HG03135 (cell line): Measurements from ENCODE around the gene PHETA2.
"Not testable (repeated sequence)": the region's sequence is repeated elsewhere in the genome, so short reads cannot be mapped to it uniquely, and the experiment has no call there.

Experiments
- ATAC-seq: cut with Tn5 transposase; IDR thresholded peaks from one replicate; pipeline ENCODE4 v1.9.1; 2021; ENCODE audit warnings: mild to moderate bottlenecking, moderate library complexity; ENCODE audit not compliant: unreplicated experiment

PHETA2 gene

GRCh38 chr22:42069801-42070516, 4.1 kb upstream of the PHETA2 start:
- no peak for ATAC-seq

DNA sequence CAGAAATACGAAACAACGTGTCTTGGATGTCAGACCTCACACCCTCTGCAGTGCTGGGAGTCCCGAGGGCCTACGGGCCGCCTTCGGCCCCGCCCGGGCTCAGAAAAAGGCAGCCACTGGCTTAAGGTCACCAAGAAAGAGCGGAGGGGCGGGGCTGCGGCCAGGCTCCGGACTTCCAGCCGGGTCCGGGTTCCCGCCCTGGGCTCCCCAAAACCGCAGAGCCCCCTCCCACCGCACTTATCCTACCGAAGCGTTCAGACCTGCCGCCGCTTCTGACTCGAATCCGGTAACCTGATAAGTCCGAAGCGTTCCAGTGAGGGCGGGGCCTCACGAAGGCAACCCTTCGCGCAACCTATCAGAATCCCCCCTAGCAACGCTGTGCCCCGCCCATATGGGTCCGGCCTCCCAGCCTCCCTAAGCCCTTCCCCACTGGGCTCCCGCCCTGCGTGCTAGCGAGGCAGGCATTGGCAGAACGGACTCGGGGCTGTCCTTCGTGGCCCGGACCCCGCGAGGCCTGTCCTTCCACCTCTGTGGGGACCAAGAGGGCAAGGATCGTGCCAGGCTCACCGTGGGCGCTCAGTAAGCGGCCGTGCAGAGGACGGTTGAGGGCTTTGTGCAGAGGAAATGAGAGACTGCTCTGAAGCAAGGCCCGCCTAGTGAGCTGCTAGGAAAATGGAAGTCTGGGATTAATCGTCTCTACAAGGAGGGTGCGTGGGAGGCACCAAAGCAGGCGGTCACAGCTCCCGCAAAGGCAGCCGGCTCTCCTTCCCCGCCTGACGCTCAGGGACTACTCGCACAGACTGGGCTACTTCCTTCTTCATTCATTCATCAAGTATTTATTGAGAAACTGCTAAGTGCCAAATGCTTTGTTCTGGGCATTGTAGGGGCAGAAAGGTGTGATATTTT, 3.3 kb upstream of the PHETA2 start, which contains the start of gene NAGA:
Gene NAGA, minus strand, starts transcription at position 296 of the 906 bp plus-strand sequence. CDS start 515 bp downstream, outside the sequence.
- ATAC-seq = peak; percentile 91

- not testable (repeated sequence) for ATAC-seq
Measured at GRCh38 chr22:42071508-42071907, 2.5 kb upstream of the PHETA2 start.

DNA sequence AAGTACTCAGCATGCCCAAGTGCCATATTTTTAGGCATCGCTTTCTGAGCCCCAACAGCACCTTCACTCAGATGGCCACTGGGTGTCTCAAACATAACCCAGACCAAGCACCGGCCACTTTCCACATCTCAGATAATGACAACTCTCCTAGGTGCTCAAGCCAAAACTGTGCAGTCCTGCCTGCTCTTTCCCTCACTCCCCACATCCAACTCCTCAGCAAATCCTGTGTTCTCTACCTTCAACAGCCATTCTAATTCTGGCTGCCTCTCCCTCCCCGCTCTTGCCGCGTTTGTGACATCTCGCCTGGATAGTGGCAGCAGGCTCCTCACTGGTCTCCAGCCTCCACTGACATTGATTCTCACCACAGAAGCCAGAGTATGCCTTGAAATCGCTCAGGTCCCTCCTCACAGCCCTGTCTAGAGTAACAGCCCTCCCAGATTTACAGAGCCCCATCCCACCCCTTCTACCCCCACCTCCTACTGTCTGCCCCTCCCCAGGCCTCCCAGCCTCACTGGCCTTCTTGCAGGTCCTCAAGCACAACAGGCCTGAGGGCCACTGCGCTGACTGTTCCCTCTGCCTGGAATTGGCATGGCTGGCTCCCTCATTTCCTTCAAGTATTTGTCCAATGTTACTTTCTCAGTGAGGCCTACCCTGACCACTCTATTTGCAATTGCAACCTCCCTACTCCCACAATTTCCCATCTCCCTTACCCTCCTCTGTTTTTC, 1.3 kb upstream of the PHETA2 start:
- ATAC-seq = no peak

DNA sequence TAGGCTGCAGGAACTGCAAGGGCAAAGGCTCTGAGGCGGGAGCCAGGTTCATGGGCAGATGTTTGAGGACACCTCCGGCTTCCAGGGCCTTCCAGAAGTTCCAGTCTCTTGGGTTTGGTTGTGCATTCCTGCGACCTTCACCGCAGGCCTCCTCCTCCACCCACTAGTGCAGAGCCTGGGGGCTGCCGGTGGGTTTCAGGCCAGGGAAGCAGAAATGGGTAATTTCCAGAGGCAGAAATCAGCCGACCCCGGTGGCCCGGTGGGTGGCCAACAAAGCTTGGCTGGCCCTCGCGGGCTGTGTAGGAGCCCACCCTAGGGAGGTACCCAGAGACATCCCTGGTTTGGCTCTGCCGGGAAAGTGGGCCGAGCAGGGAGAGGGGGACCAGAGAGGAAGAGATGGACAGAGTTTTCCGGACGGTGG, 417 bp upstream of the PHETA2 start:
- no peak for ATAC-seq

GRCh38 chr22:42074846-42075676, 1.0 kb downstream of the PHETA2 start:
- no peak for ATAC-seq

- ATAC-seq = no peak
Measured at GRCh38 chr22:42076764-42077485, 2.9 kb downstream of the PHETA2 start.

DNA sequence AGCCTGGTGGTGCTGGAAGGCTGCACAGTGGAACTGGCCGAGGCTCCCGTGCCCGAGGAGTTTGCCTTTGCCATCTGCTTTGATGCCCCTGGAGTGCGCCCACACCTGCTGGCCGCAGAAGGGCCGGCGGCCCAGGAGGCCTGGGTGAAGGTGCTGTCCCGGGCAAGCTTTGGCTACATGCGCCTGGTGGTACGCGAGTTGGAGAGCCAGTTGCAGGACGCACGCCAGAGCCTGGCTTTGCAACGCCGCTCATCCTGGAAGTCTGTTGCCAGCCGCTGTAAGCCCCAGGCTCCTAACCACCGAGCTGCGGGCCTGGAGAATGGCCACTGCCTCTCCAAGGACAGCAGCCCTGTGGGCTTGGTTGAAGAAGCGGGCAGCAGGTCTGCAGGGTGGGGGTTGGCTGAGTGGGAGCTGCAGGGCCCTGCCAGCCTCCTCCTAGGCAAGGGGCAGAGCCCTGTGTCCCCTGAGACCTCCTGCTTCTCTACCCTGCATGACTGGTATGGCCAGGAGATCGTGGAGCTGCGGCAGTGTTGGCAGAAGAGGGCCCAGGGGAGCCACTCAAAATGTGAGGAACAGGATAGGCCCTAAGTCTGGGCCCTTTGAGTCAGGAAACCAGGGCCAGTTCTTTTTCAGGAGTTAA, 3.6 kb downstream of the PHETA2 start:
- no peak for ATAC-seq

DNA sequence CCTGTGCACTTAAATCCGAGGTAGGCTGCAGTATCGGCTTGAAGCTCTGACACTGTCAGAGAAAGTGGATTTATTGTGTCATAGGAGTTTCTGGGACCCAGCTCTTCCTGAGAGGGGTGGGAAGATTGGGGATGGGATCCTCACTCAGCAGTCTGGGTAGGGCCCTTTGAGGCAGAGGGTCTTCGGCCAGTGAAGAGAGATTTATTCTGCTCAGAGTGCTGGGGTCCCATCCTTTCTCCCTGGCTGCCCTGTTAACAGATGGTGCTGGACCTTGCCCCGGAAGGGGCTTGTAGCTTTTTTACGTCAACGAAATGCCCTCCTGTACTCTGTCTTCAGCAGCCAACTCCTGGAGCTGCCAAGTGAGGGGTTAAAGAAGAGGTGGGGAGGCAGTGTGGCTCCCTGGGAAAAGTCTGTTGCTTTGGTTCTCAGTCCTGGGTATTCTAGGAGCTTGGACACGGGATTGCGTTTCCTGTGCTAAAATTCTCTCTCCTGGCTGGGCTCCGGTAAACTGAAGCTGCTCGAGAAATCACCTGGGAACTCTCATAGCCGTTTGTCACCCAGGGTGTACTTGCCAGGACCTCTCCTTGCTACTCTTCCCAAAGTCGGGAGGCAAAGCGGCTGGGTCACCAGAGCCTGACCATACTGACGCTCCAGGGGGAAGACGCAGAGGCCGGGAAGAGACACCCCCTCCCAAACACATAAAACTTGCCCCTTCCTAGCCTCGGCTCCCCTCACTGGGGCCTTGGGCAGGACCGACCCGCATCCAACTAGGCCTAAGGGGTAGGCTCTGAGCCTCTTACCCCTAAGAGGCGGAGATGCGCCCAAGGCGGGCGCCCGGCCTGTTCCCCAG, 4.6 kb downstream of the PHETA2 start:
- ATAC-seq = peak; percentile 2

- ATAC-seq = peak; percentile 85
Measured at GRCh38 chr22:42079319-42080251, 5.5 kb downstream of the PHETA2 start, which contains the start of gene SMDT1. TSS of gene SMDT1 (plus strand) at chr22:42079700. CDS start at chr22:42079769, 69 bp downstream.

- ATAC-seq = no peak
Measured at GRCh38 chr22:42080287-42080686, 6.2 kb downstream of the PHETA2 start.

GRCh38 chr22:42083119-42083518, 9.1 kb downstream of the PHETA2 start:
- ATAC-seq = no peak

DNA sequence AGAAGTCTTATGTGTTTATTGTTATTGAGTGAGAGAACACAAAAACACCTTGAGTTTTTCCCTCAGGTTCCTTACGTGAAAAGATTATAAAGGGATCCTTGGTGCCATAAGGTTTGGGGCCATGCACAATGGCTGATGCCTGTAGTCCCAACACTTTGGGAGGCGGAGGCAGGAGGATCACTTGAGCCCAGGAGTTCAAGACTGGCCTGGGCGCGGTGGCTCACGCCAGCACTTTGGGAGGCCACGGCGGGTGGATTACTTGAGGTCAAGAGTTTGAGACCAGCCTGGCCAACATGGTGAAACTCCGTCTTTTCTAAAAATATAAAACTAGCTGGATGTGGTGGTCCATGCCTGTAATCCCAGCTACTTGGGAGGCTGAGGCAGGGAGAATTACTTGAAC, 10.8 kb downstream of the PHETA2 start:
- no peak for ATAC-seq

GRCh38 chr22:42086051-42086450, 12.0 kb downstream of the PHETA2 start:
- no peak for ATAC-seq

DNA sequence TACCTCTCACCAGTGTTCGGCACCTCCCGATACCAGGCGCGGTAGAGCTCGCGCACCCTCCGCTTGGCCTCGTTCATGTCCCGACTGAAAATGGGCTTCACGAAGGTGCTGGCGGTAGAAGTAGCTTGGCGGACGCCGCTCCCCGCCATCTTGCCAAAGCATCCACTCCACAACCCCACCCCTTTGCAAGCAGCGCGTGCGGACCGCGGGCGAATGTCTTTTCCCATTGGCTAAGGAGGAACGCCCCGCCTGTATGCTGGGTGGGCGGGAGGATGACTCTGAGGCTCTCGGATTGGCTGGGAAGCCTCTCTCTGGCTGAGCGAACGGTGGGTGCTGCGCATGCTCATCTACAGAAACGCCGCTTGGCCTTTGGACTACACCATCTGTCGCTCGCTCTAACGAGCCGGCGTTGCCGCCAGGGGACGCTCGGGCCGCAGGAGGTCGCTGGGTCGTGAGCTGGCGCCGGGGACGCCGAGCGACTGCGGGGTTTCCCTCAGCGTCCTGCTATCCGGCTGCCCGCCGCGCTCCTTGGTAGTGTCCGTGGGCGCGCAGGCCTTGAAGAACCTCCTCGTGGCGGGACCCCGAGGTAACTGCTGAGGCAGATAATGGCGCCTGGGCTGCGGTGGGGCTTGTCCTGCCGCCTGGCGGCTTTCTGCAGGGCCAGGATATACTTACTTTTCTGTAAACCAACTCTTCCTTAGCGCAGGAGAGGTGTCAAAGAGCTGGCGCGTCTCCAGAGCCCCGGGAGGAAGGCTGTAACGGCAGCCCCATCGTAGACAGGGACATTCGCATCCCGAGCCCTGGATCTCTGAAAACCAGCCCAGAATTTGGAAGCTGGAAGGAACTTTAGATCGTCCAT, 16.8 kb downstream of the PHETA2 start, which contains the start of gene NDUFA6:
Gene NDUFA6, minus strand, starts transcription at position 177 of the 859 bp plus-strand sequence. Its CDS starts 28 bp downstream, at position 149.
- peak; percentile 90 for ATAC-seq

- ATAC-seq = no peak
Measured at GRCh38 chr22:42091455-42091782, 17.4 kb downstream of the PHETA2 start.
